SK-MEL-5 (cell line): ENCODE data around the gene COLEC12. TPM values are rescaled to one million over a fixed set of nuclear protein-coding genes. Genes with fewer than 3 reads are reported as not detected.
"Not testable (repeated sequence)": the region's sequence is repeated elsewhere in the genome, so short reads cannot be mapped to it uniquely, and the experiment has no call there.

ENCODE experiments used
- DNase-seq: peaks from one replicate; pipeline ENCODE4 v3.0.0-alpha.2; 2016; ENCODE audit warnings: low read depth, low spot score
- in situ Hi-C: cut with HindIII; loops from 2 replicates; pipeline ENCODE4 v1.10.0; 2016; ENCODE audit warnings: low sequenced_read_pairs, high pct_unique_total_duplicates, low pct_unique_long_range_greater_than_20kb
- total RNA-seq: library from RNA; depleted of rRNA; stranded (reverse); fragments of >200 nt; shearing (Covaris generic); gene quantifications from 2 replicates; pipeline ENCODE4 v1.2.3, GENCODE V29; 2014

COLEC12 gene
- total RNA-seq, 1 experiment from 2014 or later = 1.9 TPM

GRCh38 chr18:332721-333510 lies 167.6 kb downstream of the COLEC12 start:
- peak; percentile 59 for DNase-seq
- in situ Hi-C loops = no loop called here

GRCh38 chr18:332007-332406 lies 168.5 kb downstream of the COLEC12 start:
- no peak for DNase-seq
- in situ Hi-C loops = no loop called here

- in situ Hi-C loops = no loop called here
- DNase-seq = peak; percentile 3
Observed at GRCh38 chr18:331221-331821, 169.2 kb downstream of the COLEC12 start.

- DNase-seq = no peak
- in situ Hi-C loops = no loop called here
Observed at GRCh38 chr18:328928-329327, 171.6 kb downstream of the COLEC12 start.

- no peak for DNase-seq
- in situ Hi-C loops = no loop called here
Observed at GRCh38 chr18:326846-327245, 173.7 kb downstream of the COLEC12 start.

GRCh38 chr18:323253-323622 lies 177.3 kb downstream of the COLEC12 start:
- no peak for DNase-seq
- in situ Hi-C loops = no loop called here

GRCh38 chr18:321865-322467 lies 178.5 kb downstream of the COLEC12 start:
- in situ Hi-C loops = no loop called here
- no peak for DNase-seq

GRCh38 chr18:320155-320554 lies 180.3 kb downstream of the COLEC12 start:
- in situ Hi-C loops = no loop called here

GRCh38 chr18:319720-320119 lies 180.8 kb downstream of the COLEC12 start:
- in situ Hi-C loops = no loop called here
- no peak for DNase-seq

More at GRCh38 chr18:320155-320554, 180.3 kb downstream of the COLEC12 start:
- DNase-seq = no peak

GRCh38 chr18:318791-319291 lies 181.7 kb downstream of the COLEC12 start:
- in situ Hi-C loops = no loop called here
- DNase-seq = no peak

- no peak for DNase-seq
- in situ Hi-C loops = no loop called here
Observed at GRCh38 chr18:317618-318017, 182.9 kb downstream of the COLEC12 start.

GRCh38 chr18:316393-316792 lies 184.1 kb downstream of the COLEC12 start:
- DNase-seq = no peak
- in situ Hi-C loops = no loop called here

GRCh38 chr18:313931-314330 lies 186.6 kb downstream of the COLEC12 start:
- peak; percentile 89 for DNase-seq
- in situ Hi-C loops = no loop called here

- DNase-seq = no peak
- in situ Hi-C loops = no loop called here
Observed at GRCh38 chr18:312415-312814, 188.1 kb downstream of the COLEC12 start.

- in situ Hi-C loops = no loop called here
- DNase-seq = no peak
Observed at GRCh38 chr18:310042-310441, 190.5 kb downstream of the COLEC12 start.

- DNase-seq, in situ Hi-C loops: not testable (repeated sequence)
Observed at GRCh38 chr18:308086-308485, 192.4 kb downstream of the COLEC12 start.

GRCh38 chr18:306608-307255 lies 193.8 kb downstream of the COLEC12 start:
- in situ Hi-C loops = no loop called here

GRCh38 chr18:305003-305501 lies 195.4 kb downstream of the COLEC12 start:
- in situ Hi-C loops = no loop called here
- DNase-seq = no peak

More at GRCh38 chr18:306608-307255, 193.8 kb downstream of the COLEC12 start:
- DNase-seq = no peak
